ENCODE data around the gene ZNF638. TPM values are rescaled to one million over a fixed set of nuclear protein-coding genes. Genes with fewer than 3 reads are reported as not detected.

Gene ZNF638
- total RNA-seq = 111 and 127 TPM in 2 replicates

DNA sequence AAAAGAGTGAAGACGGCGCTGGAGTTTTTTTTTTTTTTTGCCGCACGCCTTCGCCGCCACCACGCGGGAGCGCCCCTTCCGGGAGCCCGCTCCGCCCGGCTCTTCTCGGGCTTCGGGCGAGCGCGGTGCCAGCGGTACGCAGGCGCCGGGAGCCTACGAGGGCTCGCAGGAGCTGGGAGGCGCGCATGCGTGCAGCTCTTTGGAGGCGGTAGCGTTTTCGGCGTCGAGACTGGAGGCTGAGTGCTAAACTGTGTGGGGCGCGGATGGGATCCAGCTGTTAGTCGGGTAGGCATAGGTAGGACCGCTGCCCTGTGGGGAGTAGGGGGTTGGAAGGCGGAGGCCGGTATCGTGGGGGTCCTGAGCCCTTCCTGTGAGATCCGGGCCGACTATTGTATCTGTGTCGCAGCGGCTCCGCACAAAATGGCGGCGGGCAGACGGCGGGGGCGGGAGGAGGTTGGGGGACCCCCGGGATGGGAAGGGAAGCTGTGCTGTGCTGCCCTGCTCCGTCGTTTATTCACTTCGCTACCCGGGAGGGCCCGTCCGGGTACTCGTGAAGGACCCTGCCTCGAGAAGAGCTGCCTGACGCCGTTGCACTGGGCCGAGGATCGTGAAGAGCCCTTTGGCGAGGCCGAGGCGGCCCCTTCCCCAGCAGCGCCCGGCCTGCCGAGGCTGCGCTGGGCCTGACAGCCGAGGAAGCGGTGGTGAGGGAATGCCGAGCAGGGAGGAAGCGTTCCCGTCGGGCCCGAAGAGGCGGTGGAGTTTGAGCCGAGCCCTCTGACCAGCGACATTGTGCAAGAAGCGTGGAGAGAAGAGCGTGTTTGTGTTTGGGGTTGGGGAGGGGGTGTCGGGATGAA lies at the start of gene ZNF638:
TSS of gene ZNF638 (plus strand) at position 202 of the 854 bp plus-strand sequence. CDS start 17,173 bp downstream, outside the sequence.

GRCh38 chr2:71453404-71454220 lies 122.0 kb downstream of the ZNF638 start, which contains the start of gene DYSF:
Gene DYSF, plus strand, starts transcription at chr2:71453561.

Small RNA genes lying within 50 kb of the gene (small RNA-seq; reads per million reads assigned to genes)
- not detected for gene RNU6-105P

Other genes with a start within 250 kb of the ZNF638 start
- gene MCEE, start 201.6 kb upstream of the ZNF638 start, total RNA-seq = 18.6 and 19.1 TPM in 2 replicates
- 16.2 and 16.4 TPM in 2 replicates for gene MPHOSPH10, start 201.1 kb upstream of the ZNF638 start, total RNA-seq
- 0.20 and 0.37 TPM in 2 replicates for gene PAIP2B, start 104.7 kb upstream of the ZNF638 start, total RNA-seq
- gene DYSF, start 121.8 kb downstream of the ZNF638 start, total RNA-seq = under 0.01 and 0.20 TPM in 2 replicates

Data from subcutaneous preadipocyte (primary cell).